ENCODE data around the gene MPC1.
"Not testable (repeated sequence)": the region's sequence is repeated elsewhere in the genome, so short reads cannot be mapped to it uniquely, and the experiment has no call there.

Gene MPC1

DNA sequence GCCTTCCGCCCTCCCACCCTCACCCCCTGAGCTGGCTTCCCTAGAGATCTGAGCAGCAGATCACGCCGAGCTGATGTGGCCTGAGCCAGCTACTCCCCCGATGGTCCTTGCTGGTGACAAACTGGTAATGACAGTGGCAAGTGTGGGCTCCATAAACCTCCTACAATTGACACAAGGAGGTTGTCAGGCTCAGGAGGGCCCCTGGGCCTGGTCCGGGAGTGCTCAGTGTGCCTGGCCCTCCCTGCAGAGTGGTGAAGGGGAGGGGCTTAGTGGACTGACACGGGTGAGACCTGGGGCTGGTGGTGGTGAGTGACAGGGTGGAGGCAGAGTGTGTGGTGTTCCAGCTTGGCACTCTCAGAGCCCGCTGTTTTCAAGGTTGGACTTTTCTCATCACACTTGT, 22.6 kb upstream of the MPC1 start:
- FAIRE-seq: no peak

DNA sequence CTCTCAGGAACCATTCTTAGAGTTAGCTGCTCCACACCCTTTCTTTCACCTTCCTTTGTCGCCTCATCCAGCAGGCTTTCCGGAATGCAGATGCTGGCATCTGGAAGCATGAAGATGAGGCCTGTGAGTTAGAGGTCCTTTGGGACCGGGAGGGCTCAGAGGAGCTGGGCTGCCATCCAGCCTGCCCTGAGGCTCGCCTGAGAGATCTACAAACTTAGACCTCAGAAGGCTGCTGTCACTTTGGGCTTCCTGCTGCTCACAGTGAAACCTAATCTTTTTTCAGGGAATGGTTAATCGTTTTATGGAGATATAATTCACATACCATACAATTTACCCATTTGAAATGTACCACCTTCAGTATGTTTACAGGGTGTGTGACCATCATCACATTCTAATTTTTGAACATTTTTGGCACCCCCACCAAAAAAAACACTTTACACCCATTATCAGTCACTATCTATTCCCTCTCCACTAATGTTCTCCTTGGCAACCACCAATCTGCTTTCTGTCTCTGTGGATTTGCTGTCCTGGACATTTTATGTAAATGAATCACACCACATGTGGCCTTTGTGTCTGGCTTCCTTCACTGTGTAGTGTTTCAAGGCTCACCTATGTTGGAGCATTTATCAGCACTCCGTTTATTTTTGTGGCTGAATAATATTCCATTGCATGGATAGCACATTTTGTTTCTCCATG, 20.0 kb upstream of the MPC1 start:
- no peak for FAIRE-seq

DNA sequence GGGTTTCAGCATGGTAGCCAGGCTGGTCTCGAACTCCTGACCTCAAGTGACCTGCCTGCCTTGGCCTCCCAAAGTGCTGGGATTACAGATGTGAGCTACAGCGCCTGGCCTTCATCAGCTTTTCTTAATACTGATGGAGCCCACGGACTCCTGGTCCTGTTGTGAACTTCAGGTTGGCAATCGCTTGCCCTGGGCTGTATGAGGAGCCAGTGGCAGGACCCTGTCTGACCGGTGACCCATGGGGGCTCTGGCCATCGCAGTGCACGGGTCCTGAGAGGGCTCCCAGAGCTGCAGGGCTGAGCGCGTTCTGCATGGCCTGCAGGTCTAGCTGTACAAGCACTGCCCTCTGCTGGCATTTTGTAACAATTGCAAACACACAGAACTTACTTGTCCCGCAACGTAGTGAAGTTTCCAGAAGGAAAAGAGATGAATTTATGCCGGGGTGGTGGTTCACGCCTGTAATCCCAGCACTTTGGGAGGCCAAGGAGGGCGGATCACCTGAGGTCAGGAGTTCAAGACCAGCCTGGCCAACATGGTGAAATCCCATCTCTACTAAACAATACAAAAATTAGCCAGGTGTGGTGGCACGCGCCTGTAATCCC, 18.0 kb upstream of the MPC1 start:
- not testable (repeated sequence) for FAIRE-seq

DNA sequence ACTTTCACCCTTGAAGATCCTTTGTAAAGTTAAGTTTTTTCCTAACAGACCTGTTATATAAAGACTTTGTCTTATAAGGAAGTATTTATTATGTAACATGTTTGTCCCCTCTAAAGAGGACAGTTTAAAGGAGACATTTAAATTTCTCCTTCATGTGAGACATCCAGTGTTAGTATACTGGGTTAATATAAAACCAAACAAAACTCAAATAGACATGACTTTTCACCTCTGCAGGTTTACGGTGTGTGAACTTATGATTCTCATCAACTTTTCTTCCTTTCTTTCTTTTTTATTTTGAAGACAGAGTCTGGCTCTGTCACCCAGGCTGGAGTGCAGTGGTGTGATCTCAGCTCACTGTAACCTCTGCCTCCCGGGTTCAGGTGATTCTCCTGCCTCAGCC, 17.4 kb upstream of the MPC1 start:
- FAIRE-seq: no peak

DNA sequence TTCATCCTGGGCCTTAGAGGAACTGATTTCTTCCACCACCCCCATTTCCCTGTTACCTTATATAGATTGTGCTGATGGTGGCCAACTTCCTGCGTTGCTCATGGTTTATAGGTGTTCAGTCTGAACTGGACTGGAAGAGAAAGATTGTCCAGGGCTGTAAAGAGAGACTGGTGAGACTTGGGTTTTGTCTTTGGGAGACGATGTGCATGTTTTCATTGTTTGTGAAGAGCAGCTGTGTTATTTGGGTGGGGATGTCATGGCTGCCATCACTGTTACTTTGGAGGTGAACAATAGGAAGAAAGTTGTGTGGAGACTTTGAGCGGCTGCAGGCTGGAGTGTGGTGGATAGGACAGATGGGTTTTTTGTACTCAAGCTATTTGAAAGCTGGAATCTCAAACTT, 15.6 kb upstream of the MPC1 start:
- FAIRE-seq: no peak

DNA sequence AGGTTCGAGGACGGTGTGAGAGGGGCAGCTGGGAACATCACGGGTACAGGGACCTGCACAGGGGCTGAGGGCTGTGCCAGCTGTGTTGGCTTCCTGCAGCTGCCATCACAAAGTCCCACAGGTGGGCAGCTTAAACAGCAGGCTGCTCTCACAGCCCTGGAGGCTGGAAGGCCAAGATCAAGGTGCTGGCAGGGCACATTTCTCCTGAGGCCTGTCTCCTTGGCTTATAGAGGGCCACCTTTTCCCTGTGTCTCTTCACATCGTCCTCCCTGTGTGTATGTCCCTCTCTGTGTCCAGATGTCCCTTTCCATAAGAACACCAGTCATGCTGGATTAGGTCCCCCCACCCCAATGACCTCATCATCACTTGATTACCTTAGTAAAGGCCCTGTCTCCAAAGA, 15.1 kb upstream of the MPC1 start:
- no peak for FAIRE-seq

DNA sequence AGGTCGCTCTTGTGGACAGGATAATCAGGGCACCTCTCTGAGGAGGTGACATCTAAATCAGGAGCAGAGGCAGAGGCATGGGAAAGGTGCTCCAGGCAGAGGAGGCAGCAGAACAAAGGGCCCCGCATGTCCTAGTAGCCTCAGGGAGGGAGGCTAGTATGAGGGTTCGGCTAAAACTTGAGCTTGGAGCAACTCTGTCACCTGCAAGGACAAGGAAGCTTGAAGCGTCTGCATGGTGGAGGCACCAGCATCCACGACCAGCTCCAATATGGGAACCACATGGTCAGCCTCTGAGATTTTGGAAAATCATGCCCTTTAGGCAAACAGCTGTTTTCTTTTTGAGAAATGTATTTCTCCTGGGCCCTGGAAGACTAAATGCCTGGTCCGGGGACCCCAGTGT, 13.0 kb upstream of the MPC1 start:
- FAIRE-seq: no peak

DNA sequence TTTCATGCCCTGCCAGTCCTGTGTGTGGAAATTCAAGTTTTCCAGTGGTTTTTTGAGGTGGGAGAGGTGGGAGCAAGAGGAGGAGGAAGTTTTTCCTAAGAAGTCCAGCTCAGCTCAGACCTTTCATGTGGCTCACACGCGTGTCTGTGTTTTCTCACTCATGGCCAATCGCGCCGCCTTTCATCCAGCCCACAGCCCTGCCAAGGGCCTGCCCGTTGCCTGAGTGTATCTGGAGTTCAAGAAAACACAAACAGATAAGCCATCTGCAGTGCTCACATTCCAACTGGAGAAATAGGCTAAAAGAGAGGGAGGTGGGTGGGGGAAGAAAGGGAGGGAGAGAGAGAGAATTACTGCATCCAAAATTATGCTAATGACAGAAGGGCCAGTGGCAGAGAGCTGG, 12.6 kb upstream of the MPC1 start:
- no peak for FAIRE-seq

DNA sequence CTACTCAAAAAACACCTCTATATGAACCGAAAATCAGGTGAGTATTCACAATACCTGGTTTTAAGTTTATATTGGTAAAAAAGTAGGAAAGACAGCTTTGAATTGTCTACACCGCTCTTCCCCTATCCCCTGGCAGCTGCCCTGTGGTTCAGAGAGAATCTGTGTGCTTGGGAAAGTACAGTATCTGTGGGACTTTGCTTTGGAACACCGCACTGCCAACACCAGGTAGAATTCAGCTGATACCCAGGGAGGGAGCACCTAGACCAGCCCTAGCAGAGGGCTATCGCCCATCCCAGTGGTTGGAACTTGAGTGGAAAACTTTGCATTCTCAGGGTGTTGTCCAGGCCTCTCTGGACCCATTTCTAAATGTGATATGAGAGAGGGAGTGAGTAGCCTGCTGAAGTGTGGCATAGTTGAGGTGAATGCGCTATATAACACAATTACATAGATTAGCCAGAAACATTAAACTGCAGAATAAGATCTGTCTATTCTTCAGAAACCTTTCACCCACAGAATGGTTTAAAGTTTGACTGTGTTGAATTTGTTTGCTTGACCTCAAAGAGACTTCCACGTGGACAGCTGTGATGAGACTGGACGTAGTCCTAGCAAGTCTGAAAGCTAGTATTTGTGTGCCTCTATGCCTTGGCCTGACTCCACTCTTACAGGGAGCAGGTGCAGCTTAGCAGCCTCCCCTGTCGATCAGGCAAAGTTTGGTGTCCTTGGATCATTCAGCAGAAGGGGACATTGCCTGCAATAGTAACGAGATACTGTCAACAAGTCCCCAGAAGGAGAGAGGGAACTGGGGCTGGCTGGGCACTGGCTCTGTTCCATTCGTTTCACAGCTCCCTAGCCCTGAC, 11.5 kb upstream of the MPC1 start:
- FAIRE-seq: no peak

DNA sequence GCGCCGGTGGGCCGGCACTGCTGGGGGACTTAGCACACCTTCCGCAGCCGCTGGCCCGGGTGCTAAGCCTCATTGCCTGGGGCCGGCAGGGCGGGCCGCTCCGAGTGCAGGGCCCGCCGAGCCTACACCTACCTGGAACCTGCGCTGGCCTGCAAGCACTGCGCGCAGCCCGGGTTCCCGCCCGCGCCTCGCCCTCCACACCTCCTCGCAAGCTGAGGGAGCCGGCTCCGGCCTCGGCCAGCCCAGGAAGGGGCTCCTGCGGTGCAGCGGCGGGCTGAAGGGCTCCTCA, 10.7 kb upstream of the MPC1 start:
- FAIRE-seq: no peak

DNA sequence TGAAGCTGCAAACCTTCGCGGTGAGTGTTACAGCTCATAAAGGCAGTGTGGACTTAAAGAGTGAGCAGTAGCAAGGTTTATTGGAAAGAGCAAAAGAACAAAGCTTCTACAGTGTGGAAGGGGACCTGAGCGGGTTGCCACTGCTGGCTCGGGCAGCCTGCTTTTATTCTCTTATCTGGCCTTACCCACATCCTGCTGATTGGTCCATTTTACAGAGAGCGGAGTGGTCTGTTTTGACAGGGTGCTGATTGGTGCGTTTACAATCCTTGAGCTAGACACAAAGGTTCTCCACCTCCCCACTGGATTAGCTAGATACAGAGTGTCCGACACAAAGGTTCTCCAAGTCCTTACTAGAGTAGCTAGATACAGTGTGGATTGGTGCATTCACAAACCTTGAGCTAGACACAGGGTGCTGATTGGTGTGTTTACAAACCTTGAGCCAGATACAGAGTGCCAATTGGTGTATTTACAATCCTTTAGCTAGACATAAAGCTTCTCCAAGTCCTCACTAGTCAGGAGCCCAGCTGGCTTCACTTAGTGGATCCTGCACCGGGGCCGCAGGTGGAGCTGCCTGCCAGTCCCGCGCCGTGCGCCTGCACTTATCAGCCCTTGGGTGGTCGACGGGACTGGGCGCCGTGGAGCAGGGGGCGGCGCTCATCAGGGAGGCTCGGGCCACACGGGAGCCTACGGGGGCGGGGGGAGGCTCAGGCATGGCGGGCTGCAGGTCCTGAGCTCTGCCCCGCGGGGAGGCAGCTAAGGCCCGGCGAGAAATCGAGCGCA, 10.2 kb upstream of the MPC1 start:
- not testable (repeated sequence) for FAIRE-seq

DNA sequence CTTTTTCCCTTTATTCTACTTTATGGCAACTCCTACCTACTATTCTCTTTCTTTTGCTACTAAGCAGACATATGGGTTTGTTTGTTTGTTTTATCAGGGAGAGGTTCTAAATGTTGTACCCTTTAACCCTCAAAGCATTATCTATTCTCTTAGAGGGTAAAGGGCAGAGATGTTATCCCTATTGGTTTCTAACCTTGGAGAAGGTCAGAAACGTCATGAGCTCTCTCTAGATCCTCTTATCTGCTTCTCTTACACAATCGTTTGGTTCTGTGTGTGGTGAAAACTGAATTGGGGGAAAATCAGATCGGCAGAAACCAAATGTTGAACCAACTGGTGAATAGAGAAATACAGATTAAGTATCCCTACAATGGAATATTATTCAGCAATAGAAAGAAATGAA, 6.4 kb upstream of the MPC1 start:
- no peak for FAIRE-seq

DNA sequence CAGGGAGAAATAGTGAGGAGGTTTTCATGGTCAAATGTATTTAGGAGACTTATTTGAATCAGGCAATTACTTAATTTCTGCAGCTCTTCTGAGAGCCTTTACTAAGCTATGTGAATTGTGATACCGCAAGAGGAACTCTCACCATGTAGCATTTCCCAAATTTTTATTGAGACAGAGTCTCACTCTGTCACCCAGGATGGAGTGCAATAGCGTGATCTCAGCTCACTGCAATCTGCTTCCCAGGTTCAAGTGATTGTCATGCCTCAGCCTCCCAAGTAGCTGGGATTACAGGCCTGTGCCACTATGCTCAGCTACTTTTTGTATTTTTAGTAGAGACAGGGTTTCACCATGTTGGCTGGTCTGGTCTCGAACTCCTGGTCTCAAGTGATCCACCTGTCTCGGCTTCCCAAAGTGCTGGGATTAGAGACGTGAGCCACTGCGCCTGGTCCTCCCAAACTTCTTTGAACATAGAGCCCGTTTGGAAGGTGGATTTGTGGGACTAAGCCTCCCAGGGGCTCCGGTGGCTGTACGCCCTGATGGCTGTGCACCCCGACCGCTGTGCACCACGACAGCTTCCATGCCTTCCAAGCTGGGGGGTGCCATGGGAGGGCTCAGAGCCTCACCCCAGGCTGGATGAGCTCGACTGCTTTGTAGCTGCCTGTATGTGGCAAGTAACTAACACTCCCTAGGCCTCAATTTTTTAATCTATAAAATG, 5.7 kb upstream of the MPC1 start:
- FAIRE-seq: no peak

DNA sequence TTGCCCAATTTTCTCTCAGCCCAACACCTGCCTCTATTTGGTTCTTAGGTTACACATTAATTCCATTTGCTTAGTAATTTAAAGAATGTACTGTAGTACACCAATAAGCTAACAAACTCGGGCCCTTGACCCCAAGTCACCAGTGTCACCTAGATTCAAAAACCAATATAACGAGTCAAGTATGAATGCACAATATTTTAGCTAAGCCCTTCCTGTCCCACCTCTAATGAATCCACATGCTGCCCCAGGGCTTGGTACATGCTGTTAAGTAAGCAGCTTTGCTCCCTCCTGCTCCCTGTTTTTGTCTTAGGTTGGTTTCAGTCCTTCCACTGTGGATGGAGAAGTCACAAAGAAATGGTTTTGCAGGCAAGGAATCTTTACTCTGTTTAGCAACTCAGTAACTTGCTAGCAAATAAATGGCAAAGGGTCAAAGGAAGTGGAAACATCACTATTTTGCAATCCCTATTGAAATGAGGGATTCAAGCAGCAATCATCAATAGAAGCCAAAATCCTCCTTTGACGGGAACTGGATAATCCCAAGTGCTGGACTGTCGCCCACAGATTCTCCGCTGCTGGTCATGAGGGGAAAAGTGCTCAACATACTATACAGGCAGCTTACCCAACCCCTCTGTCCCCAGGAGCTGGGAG, 5.0 kb upstream of the MPC1 start:
- no peak for FAIRE-seq

DNA sequence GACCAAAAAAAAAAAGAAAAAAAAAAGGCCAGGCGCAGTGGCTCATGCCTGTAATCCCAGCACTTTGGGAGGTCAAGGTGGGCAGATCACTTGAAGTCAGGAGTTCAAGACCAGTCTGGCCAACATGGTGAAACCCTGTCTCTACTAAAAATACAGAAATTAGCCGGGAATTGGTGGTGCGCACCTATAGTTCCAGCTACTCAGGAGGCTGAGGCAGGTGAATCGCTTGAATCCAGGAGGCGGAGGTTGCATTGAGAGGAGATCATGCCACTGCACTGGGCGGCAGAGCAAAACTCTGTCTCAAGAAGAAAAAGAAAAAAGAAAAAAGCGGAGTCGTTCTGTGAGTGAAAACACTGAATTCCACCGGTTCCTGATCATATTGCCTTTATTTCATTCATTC, 4.4 kb upstream of the MPC1 start:
- not testable (repeated sequence) for FAIRE-seq

DNA sequence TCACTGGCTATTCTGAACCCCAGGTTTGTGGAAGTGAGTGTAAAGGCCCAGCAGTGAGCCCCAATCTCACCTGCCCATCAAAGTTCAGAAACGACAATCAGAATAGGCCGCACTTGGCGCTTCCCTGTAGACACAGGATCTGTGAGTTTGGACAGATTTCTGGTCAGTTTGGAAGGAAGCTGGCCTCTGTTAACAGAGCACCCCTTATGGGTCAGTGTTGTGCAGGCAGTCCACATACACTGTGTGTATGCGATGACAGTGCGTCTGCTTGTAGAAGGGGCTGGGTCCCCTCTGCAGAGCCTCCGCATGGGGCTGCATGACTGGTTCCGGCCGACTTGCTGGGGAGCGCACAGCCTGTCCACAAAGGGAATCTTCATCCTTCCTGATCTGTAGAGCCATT, 3.4 kb upstream of the MPC1 start:
- FAIRE-seq: no peak

DNA sequence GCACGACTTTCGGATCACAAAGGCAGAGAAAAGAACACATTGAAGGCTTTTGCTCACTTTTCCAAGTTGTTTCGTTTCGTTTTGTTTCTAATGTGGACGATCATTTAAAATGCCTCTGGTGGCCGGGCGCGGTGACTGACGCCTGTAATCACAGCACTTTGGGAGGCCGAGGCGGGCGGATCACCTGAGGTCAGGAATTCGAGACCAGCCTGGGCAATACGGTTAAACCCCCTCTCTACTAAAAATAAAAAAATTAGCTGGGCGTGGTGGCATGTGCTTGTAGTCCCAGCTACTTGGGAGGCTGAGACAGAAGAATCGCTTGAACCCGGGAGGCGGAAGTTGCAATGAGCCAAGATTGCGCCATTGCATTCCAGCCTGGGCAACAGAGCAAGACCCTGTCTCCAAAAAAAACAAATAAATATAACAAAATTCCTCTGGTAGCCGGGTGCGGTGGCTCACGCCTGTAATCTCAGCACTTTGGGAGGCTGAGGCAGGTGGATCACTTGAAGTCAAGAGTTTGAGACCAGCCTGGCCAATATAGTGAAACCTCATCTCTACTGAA, 1.1 kb upstream of the MPC1 start:
- not testable (repeated sequence) for FAIRE-seq

DNA sequence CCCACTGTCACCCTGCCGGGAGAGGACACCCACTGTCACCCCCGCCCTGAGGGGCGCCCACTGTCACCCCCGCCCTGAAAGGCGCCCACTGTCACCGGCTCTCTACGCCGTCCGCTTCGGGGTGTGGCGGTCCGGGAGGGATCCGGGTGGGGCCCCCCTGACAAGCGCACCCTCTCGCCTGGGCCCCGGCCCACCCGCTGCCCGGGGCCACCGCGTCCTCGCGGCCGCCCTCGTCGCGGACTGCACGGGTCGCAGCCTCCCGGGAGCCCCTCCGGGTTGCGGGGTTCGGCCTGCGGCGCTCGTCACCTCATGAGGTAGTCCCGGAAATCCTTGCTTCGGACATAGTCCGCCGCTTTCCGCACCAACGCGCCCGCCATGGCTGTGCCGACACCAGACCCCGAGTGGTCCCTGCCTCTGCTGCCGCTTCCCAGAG, 224 bp downstream of the MPC1 start:
- no peak for FAIRE-seq

DNA sequence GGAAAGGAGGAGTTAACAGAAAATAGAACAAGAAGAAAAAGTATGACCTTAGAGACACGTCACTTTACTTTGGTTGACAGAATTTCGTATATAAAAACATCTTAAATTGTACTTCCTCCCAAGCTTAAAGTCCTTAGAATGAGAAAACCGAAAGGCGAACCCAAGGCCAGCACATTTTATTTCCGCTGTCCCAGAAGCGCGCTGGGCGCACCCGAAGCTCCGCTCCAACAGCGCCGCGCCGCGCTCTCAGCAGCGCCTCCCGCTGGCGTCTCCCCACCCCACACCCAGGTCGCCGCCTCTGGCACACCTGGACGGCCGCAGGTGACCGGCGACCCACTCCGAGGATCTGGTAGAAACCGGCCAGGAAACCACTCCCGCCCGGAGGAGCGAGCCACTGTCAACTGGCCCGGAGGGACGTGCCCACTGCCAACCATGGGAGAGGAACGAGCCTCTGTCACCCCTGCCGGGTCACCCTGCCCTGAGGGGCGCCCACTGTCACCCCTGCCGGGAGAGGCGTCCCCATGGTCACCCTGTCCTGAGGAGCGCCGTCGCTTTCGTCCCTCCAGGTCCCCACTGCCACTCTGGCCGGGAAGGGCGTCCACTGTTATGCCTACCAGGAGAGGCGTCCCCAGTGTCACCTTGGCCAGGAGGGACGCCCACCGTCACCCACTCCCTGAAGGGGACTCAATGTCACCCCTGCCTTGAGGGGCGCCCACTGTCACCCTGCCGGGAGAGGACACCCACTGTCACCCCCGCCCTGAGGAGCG, 824 bp downstream of the MPC1 start:
- FAIRE-seq: no peak

DNA sequence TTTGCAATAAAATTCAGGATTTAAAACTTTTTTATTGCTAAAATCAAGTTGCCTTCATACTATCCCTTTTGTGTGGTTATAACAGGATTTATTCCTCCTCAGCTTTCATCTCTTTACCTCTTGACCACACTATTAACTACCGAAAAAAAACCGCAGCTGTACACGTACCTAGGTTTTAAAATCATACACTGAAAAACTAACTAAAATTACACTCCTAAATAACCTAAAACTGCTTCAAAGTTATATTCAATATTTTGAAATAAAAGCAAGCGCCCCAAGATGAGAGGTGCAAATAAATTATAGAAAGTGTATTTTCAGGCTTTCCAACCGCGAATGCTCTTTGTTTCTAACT, 1.4 kb downstream of the MPC1 start:
- no peak for FAIRE-seq

DNA sequence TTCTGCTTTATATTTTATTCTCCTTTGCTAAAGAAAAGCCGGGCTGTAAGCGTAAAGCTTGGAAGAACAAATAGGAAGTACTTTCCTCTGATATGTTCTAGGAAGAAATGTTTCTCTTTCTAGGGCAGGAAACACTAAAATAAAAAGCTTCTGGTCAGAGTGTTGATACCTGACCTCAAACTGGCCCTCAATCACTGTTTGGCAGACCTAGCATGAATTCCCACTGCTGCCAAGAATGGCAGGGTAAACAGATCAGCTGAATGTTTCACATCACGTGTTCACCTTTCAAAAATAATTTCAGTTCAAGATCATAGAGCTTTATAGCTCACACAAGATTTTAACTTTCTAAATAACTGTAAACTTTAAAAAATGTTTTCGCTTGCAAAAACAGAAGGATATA, 2.9 kb downstream of the MPC1 start:
- FAIRE-seq: no peak

All from A204.1 (cell line).